GM18499 (cell line): ENCODE results near the gene TLX2.

Source experiments
- ATAC-seq: cut with Tn5 transposase; IDR thresholded peaks from one replicate; pipeline ENCODE4 v1.9.1; 2021; ENCODE audit warnings: moderate number of reproducible peaks; ENCODE audit not compliant: insufficient read depth, unreplicated experiment

TLX2 gene

GRCh38 chr2:74495440-74495839 lies 18.8 kb upstream of the TLX2 start:
- ATAC-seq: no peak

DNA sequence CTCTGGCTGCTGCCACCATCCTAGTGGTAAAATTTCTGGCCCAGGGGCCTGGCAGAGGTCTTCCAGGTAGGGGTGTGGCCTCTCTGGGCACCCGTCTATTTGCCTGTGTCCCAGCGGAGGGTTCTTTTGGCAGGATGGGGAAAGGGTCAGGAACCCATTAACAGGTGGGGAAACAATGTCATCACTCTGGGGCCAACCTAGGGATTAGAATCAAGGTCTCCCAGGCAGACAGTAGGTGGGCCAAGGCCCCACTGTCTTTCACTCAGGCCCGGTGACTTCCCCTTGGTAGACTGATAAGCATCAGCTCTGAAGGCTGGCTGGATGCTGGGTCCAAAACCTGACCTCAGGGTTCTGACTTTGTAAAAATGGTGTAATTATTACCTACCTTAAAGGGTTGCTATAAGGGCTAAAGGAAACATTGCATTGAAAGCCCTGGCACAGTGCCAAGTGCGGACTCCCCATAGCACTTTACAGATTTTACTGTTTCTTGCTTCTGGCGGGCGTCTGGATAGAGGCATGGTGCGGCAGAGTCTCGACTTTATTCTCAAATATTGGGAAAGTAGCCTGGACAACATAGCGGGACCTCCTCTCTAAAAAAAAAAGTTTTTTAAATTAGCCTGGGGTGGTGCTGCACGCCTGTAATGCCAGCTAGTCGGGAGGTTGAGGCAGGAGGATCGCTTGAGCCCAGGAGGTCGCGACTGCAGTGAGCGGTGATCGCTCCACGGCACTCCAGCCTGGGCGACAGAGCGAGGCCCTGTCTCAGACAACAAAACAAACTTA lies 17.1 kb upstream of the TLX2 start:
- ATAC-seq: no peak

- ATAC-seq: no peak
Observed at GRCh38 chr2:74497777-74498499, 16.3 kb upstream of the TLX2 start.

DNA sequence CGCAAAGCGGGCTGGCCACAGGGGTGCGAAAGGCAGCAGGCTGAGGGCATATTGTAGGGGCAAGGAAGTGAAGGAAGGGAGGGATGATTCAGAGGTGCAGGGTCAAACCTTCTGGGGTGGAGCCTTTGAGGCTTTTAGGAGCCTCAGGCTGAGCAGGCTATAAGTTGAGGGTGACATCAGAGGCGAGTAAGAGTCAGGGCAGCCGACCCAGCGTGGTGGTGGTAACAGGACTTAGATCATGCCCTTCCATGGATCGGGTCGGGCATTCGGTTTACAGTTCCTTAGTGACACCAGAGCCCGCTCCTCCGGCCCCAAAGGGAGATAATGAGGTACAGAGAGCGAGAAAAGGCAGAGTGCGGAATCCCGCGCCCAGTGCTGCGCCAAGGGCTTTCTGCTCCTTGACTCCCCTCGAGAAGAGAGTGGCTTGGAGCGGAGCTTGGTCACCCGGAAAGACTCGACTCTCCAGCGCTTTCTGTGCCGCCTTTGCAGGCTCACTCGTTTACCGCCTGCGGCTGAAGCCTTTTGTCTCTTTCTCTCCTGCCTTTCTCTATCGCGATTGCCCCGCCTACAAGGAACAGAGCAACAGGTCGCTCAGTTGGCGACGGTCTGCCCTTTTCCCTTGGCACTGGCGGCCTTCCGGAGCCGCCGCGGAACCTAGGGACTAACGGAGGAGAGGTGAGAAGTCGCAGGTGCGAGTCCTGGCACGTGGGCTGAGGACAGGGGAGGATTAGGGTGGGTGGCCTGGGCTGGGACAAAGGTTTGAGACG lies 15.6 kb upstream of the TLX2 start:
- ATAC-seq: no peak

DNA sequence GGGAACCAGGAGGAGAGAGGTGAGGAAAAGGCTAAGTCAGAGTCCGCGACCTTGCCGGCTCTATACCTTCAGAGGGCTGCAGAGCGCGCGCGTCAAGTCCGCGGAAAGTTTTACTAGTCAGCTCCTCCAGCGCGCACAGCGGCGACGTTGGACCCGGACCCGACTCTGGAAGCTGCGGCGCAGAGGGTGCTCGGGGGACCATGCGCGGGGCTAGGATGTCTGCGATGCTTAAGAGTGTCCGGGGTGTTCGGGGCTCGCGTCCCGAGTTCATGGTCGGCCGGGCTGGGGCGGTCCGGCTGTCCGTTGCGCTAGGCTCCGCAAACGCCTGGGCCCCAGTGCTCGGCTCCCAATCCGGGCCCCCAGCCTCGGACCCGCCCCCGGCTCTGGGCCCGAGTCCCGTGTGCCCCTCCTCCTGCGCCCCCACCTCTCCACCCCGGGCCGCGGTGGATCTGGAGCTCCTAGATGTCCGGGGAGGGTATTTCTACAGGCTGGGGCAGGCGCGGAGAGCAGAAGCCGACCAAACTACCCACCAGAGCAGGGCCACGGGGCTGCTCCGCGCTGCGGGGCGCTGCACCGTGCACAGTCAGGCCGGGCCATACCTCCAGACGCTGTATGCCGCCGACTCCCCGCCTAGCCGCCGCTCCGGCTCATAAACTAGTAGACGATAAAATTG lies 14.8 kb upstream of the TLX2 start, which contains the start of gene LBX2:
Gene LBX2, minus strand, starts transcription at position 337 of the 673 bp plus-strand sequence. Its CDS starts 66 bp downstream, at position 271.
- ATAC-seq: no peak

- no peak for ATAC-seq
Observed at GRCh38 chr2:74499940-74500577, 14.2 kb upstream of the TLX2 start.

- no peak for ATAC-seq
Observed at GRCh38 chr2:74500578-74500946, 13.7 kb upstream of the TLX2 start.

GRCh38 chr2:74501335-74502071 lies 12.7 kb upstream of the TLX2 start:
- no peak for ATAC-seq

DNA sequence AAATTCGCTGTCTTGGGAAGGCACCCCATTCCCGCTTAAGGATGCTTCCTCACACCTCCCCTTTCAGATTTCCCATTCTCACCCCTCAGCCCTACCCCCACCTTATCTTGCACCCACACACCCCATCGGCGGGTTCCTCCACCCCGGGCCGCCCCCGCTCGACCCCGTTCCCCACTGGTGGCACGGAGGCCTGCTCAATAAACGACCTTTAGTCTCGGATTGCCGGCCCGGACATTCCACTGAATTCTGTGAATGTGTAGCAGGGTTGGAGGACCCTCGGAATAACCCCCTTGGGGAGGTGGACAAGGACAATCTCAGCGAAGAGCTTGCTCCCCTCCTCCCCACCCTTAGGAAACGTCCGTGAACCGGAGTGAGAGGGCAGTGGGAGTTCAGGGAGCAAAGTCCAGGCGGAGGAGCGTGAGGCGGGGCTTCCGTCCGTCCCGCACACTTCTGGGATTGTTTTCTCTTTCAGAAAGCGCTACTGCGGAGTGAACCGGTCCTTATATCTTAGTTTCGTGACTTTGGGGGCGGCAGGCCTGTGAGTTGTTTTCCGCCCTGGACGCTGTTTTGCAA lies 12.0 kb upstream of the TLX2 start:
- ATAC-seq: no peak

GRCh38 chr2:74502720-74503505 lies 11.3 kb upstream of the TLX2 start:
- ATAC-seq: no peak

DNA sequence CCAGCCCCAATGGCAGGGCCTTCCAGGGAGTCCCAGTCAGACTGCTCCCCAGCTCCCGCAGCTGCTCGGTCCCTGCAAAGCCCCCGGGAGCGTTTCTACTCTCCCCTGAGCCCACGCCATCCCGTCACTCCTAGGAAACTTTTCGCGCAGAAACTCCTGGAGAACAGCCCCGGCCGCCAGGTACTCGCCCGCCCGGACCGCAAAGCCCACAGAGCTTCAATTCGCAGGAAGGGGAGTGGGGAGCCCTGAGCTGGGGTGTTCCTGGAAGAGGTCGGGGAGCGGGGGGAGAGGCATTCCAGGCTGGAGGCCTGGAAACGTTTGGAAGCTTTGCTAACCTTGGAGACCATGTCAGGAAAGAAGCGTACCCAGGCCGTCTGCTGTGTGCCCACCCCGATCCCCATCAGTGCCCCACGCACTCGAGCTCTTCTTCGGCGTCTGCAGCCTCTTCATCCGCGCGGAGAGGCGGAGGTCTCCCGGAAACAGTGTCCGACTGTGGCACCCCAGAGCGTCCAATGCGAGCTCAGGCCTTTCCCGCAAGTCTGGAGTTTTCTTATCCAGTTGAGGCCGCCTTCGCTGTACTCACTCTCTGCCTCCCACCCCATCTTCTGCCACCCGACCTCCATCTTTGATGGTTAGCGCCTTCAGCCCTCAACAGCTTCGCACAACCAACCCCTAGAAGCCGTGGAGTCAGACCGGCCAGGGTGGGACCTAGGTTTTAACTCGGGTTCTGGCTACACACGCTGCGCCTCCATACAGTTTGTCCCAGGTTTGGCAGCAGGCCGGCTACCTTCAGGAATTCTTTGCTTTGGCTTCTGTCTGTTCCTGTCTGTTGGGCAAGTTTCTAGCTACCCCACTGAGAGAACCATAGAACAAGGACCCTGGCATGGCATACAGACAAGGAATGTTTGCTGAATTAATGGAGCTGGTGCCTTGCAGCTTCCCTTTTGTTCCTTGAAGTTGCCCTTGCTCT lies 10.5 kb upstream of the TLX2 start:
- ATAC-seq: no peak

- ATAC-seq: no peak
Observed at GRCh38 chr2:74504591-74504990, 9.7 kb upstream of the TLX2 start.

- no peak for ATAC-seq
Observed at GRCh38 chr2:74505448-74506246, 8.6 kb upstream of the TLX2 start.

GRCh38 chr2:74507145-74507925 lies 6.9 kb upstream of the TLX2 start, which contains the start of gene PCGF1:
PCGF1 (minus strand) TSS chr2:74507695; CDS start chr2:74507668, 27 bp downstream.
- ATAC-seq: peak; percentile 84

DNA sequence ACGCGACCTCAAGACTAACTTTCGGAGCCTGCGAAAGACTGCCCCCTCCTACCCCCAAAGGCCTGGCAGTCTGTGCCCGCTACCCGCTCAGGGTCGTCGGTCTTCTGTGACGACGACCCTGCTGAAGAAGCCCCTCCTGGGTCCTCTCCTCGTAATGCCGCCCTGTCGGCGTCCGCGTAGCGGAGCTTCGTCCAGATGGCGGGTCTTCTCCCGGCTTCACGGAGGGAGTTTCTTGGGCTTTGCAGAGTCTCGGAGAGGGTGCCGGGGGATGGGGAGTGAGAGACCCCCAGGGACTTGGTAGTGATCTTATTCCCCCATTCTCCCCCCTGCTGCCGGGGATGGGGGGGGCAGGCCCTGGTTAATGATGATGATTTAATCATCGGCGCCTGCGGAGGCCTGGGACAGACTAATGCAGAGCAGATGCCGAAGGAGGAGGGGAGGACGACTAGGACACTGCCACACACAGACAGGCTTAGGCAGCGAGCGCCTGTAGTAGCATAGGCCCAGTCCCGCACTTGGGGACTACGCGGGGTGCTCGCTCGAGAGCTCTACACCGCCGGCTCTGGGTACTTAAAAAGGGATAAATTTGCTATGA lies 6.2 kb upstream of the TLX2 start:
- no peak for ATAC-seq
